ENCODE measurements around the gene COL4A1.

The COL4A1 gene

DNA sequence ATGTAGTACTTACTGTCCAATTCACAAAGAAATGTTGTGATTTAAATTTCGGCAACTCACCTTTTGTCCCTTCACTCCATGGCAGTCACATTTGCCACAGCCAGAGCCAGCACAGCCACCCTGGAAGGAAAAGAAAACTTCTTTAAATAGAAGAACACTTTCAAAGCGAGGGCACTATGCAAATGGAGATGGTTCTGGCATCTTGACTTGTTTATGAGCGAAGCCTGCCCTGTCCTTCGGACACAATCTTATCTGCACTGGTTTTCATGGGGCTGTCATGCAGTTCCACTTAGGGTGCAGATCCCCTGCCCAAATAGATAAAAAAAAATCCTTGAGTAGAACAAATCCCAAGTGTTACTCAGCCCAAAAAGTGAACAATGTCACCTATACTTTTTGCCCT lies 64.3 kb downstream of the COL4A1 start:
- Histone ChIP-seq H3K4me1 (ENCODE audit: control insufficient read depth in 2 of 2, insufficient read depth in 1 of 2, low read depth in 1 of 2, low read length in 2 of 2) (peaks cover 2 to 4% of the 10 kb centered on the region in 2 donors), H4K8ac (ENCODE audit: low read depth, low read length) (no peak overlapping the region), H3K14ac (ENCODE audit: low read length) (no peak overlapping the region), H3K23ac (ENCODE audit: low read depth, low read length, poor library complexity) (no peak overlapping the region), H4K91ac (ENCODE audit: low read depth, low read length, poor library complexity) (no peak overlapping the region), H3K4me3 (ENCODE audit: low read length in 2 of 2) (no peak overlapping the region), H3K27ac (replicated peaks; ENCODE audit: low read length) (no peak overlapping the region), H3K4me2 (ENCODE audit: insufficient read depth, low read length, poor library complexity, severe bottlenecking) (no peak overlapping the region), H2BK5ac (ENCODE audit: low read length) (no peak overlapping the region), H2AFZ (ENCODE audit: low read length) (no peak overlapping the region), H3K79me1 (ENCODE audit: low read depth, low read length) (peaks cover 3% of the 10 kb centered on the region), H2BK120ac (ENCODE audit: low read depth, low read length) (no peak overlapping the region), H3K36me3 (replicated peaks in 1 of 2; ENCODE audit: control insufficient read depth in 2 of 2, insufficient read depth in 2 of 2, low read length in 2 of 2) (peaks cover 0 to 24% of the 10 kb centered on the region in 2 donors), H2BK15ac (ENCODE audit: low read length) (no peak overlapping the region), H3K9ac (ENCODE audit: low read depth, low read length, poor library complexity) (no peak overlapping the region), H3K9me3 (replicated peaks in 1 of 2; ENCODE audit: control insufficient read depth in 2 of 2, insufficient read depth in 1 of 2, low read depth in 1 of 2, low read length in 2 of 2) (no peaks in the 10 kb centered on the region), H2BK12ac (ENCODE audit: low read length) (no peak overlapping the region), H3K18ac (ENCODE audit: low read length) (no peak overlapping the region), H2AK5ac (ENCODE audit: low read depth, low read length) (no peak overlapping the region), H3K27me3 (ENCODE audit: control insufficient read depth in 3 of 3, insufficient read depth in 3 of 3, low read depth in 1 of 3, low read length in 3 of 3) (no peaks in the 10 kb centered on the region), H3K4ac (ENCODE audit: low read length) (no peak overlapping the region)
- no CpG with 5 or more reads among the region's 4 CpGs for WGBS, 2 donors (ENCODE audit: extremely low coverage in 2 of 2, insufficient read length in 2 of 2, insufficient replicate concordance in 1 of 2)
- DNase-seq (ENCODE audit: low spot score): no peak

GRCh38 chr13:110240943-110241342 lies 66.0 kb downstream of the COL4A1 start:
- Histone ChIP-seq H3K36me3 (replicated peaks in 1 of 2; ENCODE audit: control insufficient read depth in 2 of 2, insufficient read depth in 2 of 2, low read length in 2 of 2) (peaks cover 0 to 31% of the 10 kb centered on the region in 2 donors), H3K79me1 (ENCODE audit: low read depth, low read length) (peaks cover 3% of the 10 kb centered on the region), H3K4me1 (ENCODE audit: control insufficient read depth in 2 of 2, insufficient read depth in 1 of 2, low read depth in 1 of 2, low read length in 2 of 2) (peaks cover 0 to 1% of the 10 kb centered on the region in 2 donors), H3K27me3 (ENCODE audit: control insufficient read depth in 3 of 3, insufficient read depth in 3 of 3, low read depth in 1 of 3, low read length in 3 of 3) (no peaks in the 10 kb centered on the region), H4K8ac (ENCODE audit: low read depth, low read length) (no peak overlapping the region), H3K9ac (ENCODE audit: low read depth, low read length, poor library complexity) (no peak overlapping the region), H3K23ac (ENCODE audit: low read depth, low read length, poor library complexity) (no peak overlapping the region), H2BK12ac (ENCODE audit: low read length) (no peak overlapping the region), H3K14ac (ENCODE audit: low read length) (no peak overlapping the region), H2AK5ac (ENCODE audit: low read depth, low read length) (no peak overlapping the region), H2AFZ (ENCODE audit: low read length) (no peak overlapping the region), H4K91ac (ENCODE audit: low read depth, low read length, poor library complexity) (no peak overlapping the region), H3K4me3 (ENCODE audit: low read length in 2 of 2) (no peak overlapping the region), H2BK15ac (ENCODE audit: low read length) (no peak overlapping the region), H3K27ac (replicated peaks; ENCODE audit: low read length) (no peak overlapping the region), H3K4me2 (ENCODE audit: insufficient read depth, low read length, poor library complexity, severe bottlenecking) (no peak overlapping the region), H2BK5ac (ENCODE audit: low read length) (no peak overlapping the region), H3K18ac (ENCODE audit: low read length) (no peak overlapping the region), H2BK120ac (ENCODE audit: low read depth, low read length) (no peak overlapping the region), H3K4ac (ENCODE audit: low read length) (no peak overlapping the region), H3K9me3 (replicated peaks in 1 of 2; ENCODE audit: control insufficient read depth in 2 of 2, insufficient read depth in 1 of 2, low read depth in 1 of 2, low read length in 2 of 2) (no peaks in the 10 kb centered on the region)
- no peak for DNase-seq (ENCODE audit: low spot score)
- no CpG with 5 or more reads among the region's 7 CpGs for WGBS, 2 donors (ENCODE audit: extremely low coverage in 2 of 2, insufficient read length in 2 of 2, insufficient replicate concordance in 1 of 2)

- Histone ChIP-seq H3K9ac (ENCODE audit: low read depth, low read length, poor library complexity) (no peak overlapping the region), H4K8ac (ENCODE audit: low read depth, low read length) (no peak overlapping the region), H3K4me3 (ENCODE audit: low read length in 2 of 2) (no peak overlapping the region), H3K36me3 (replicated peaks in 1 of 2; ENCODE audit: control insufficient read depth in 2 of 2, insufficient read depth in 2 of 2, low read length in 2 of 2) (peaks cover 0 to 35% of the 10 kb centered on the region in 2 donors), H2AK5ac (ENCODE audit: low read depth, low read length) (no peak overlapping the region), H3K23ac (ENCODE audit: low read depth, low read length, poor library complexity) (no peak overlapping the region), H2BK12ac (ENCODE audit: low read length) (no peak overlapping the region), H2AFZ (ENCODE audit: low read length) (no peak overlapping the region), H3K4me2 (ENCODE audit: insufficient read depth, low read length, poor library complexity, severe bottlenecking) (no peak overlapping the region), H2BK120ac (ENCODE audit: low read depth, low read length) (no peak overlapping the region), H4K91ac (ENCODE audit: low read depth, low read length, poor library complexity) (no peak overlapping the region), H3K4ac (ENCODE audit: low read length) (no peak overlapping the region), H3K9me3 (replicated peaks in 1 of 2; ENCODE audit: control insufficient read depth in 2 of 2, insufficient read depth in 1 of 2, low read depth in 1 of 2, low read length in 2 of 2) (no peaks in the 10 kb centered on the region), H3K79me1 (ENCODE audit: low read depth, low read length) (peaks cover 3% of the 10 kb centered on the region), H3K27me3 (ENCODE audit: control insufficient read depth in 3 of 3, insufficient read depth in 3 of 3, low read depth in 1 of 3, low read length in 3 of 3) (no peaks in the 10 kb centered on the region), H3K14ac (ENCODE audit: low read length) (no peak overlapping the region), H2BK15ac (ENCODE audit: low read length) (no peak overlapping the region), H3K18ac (ENCODE audit: low read length) (no peak overlapping the region), H3K4me1 (ENCODE audit: control insufficient read depth in 2 of 2, insufficient read depth in 1 of 2, low read depth in 1 of 2, low read length in 2 of 2) (peaks cover 0 to 1% of the 10 kb centered on the region in 2 donors), H3K27ac (replicated peaks; ENCODE audit: low read length) (no peak overlapping the region), H2BK5ac (ENCODE audit: low read length) (no peak overlapping the region)
- no CpG with 5 or more reads among the region's 10 CpGs for WGBS, 2 donors (ENCODE audit: extremely low coverage in 2 of 2, insufficient read length in 2 of 2, insufficient replicate concordance in 1 of 2)
- DNase-seq (ENCODE audit: low spot score): no peak
Observed at GRCh38 chr13:110240352-110240751, 66.6 kb downstream of the COL4A1 start.

DNA sequence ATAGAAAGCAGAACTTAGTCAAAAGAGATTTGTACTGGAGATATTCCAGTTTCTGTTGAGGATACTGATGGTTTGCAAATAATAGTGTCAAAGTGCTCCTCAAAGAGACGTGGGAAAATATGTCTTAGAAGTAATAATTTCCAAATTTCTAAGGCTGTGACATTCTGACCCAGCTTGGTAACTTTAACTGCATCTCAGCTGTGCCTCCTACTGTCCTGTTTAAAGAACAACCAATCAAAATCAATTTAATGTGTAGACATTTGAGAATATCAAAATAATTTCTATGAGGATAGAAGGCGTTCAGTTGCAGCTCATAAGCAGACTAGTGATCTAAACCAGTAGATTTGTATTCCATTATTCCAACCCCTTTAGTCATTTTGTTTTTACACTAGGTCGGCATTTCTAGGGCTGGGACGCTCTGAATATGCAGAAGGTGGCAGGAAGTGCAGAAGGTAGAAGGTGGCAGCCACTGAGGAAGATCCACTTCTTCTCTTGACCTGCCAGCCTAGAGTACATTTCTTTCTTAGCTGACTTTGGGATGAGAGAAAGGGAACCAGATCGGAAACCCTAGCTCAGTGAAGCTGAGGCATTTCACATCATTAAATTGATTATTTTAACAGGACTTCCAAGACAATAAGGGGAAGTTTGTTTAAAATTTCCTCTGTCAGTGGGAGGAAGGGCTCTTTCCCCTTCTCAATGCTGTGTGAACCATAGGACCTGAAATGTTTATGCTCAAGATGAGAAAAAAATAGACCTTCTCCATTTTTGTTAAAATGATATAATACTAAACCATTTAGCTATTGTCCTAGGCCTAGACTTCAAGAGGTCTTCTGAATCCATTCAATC lies 67.5 kb downstream of the COL4A1 start:
- no peaks in the 10 kb centered on the region for H3K79me1 ChIP-seq (ENCODE audit: low read depth, low read length)
- no peaks in the 10 kb centered on the region for H3K4me1 ChIP-seq (ENCODE audit: control insufficient read depth in 2 of 2, insufficient read depth in 1 of 2, low read depth in 1 of 2, low read length in 2 of 2)
- no peak overlapping the region for H2BK5ac ChIP-seq (ENCODE audit: low read length)
- H2BK12ac ChIP-seq (ENCODE audit: low read length): no peak overlapping the region
- no peak overlapping the region for H3K9ac ChIP-seq (ENCODE audit: low read depth, low read length, poor library complexity)
- no peak overlapping the region for H3K4me3 ChIP-seq (ENCODE audit: low read length in 2 of 2)
- H2AFZ ChIP-seq (ENCODE audit: low read length): no peak overlapping the region
- H3K27ac ChIP-seq (replicated peaks; ENCODE audit: low read length): no peak overlapping the region
- no peak overlapping the region for H2BK120ac ChIP-seq (ENCODE audit: low read depth, low read length)
- H3K14ac ChIP-seq (ENCODE audit: low read length): no peak overlapping the region
- no peak overlapping the region for H3K4me2 ChIP-seq (ENCODE audit: insufficient read depth, low read length, poor library complexity, severe bottlenecking)
- H4K8ac ChIP-seq (ENCODE audit: low read depth, low read length): no peak overlapping the region
- H2AK5ac ChIP-seq (ENCODE audit: low read depth, low read length): no peak overlapping the region
- H3K9me3 ChIP-seq (replicated peaks in 1 of 2; ENCODE audit: control insufficient read depth in 2 of 2, insufficient read depth in 1 of 2, low read depth in 1 of 2, low read length in 2 of 2): no peaks in the 10 kb centered on the region
- H3K27me3 ChIP-seq (ENCODE audit: control insufficient read depth in 3 of 3, insufficient read depth in 3 of 3, low read depth in 1 of 3, low read length in 3 of 3): no peaks in the 10 kb centered on the region
- no peak for DNase-seq (ENCODE audit: low spot score)
- H3K4ac ChIP-seq (ENCODE audit: low read length): no peak overlapping the region
- no peak overlapping the region for H3K23ac ChIP-seq (ENCODE audit: low read depth, low read length, poor library complexity)
- H2BK15ac ChIP-seq (ENCODE audit: low read length): no peak overlapping the region
- no CpG with 5 or more reads among the region's 5 CpGs for WGBS, 2 donors (ENCODE audit: extremely low coverage in 2 of 2, insufficient read length in 2 of 2, insufficient replicate concordance in 1 of 2)
- no peak overlapping the region for H4K91ac ChIP-seq (ENCODE audit: low read depth, low read length, poor library complexity)
- no peak overlapping the region for H3K18ac ChIP-seq (ENCODE audit: low read length)
- peaks cover 0 to 33% of the 10 kb centered on the region in 2 donors for H3K36me3 ChIP-seq (replicated peaks in 1 of 2; ENCODE audit: control insufficient read depth in 2 of 2, insufficient read depth in 2 of 2, low read length in 2 of 2)

Measured in neuronal stem cell (in vitro differentiated cells).